WTC11 (cell line): ENCODE data around the gene SLITRK6. TPM values are rescaled to one million over a fixed set of nuclear protein-coding genes. Genes with fewer than 3 reads are reported as not detected.

Experiments used
- ATAC-seq: fragments of 200-7000 bp; cut with Tn5 transposase; 2 replicates; pipeline ENCODE4 v1.10.0; 2021; ENCODE audit warnings: mild to moderate bottlenecking, moderate library complexity
- CTCF ChIA-PET: fragments of 300-600 bp; sonication (Branson Sonifier 250); formaldehyde crosslinking; loops from one replicate; lab custom pipeline; 2021; ENCODE audit warnings: antibody characterized with exemption; lab: Charles Lee
- POLR2A ChIA-PET: fragments of 350-600 bp; sonication (Branson Sonifier 250); formaldehyde crosslinking; loops from one replicate; lab custom pipeline; 2021; ENCODE audit warnings: antibody characterized with exemption; lab: Charles Lee
- DNase-seq: peaks from one replicate; pipeline ENCODE4 v3.0.0; 2021; ENCODE audit warnings: low spot score
- H3K27ac Mint-ChIP-seq: 2 replicates; pipeline ENCODE4 v1.8.0; 2021; ENCODE audit warnings: mixed read lengths
- H3K27me3 Mint-ChIP-seq: 2 replicates; pipeline ENCODE4 v1.8.0; 2021; ENCODE audit warnings: low read depth, mild to moderate bottlenecking, moderate library complexity, mixed read lengths
- H3K36me3 Mint-ChIP-seq: 2 replicates; pipeline ENCODE4 v1.8.0; 2021; ENCODE audit warnings: mixed read lengths
- H3K4me1 Mint-ChIP-seq: 2 replicates; pipeline ENCODE4 v1.8.0; 2022; ENCODE audit warnings: mixed read lengths
- H3K4me3 Mint-ChIP-seq: 2 replicates; pipeline ENCODE4 v1.8.0; 2021; ENCODE audit warnings: mild to moderate bottlenecking, moderate library complexity, mixed read lengths
- H3K9me3 Mint-ChIP-seq: 2 replicates; pipeline ENCODE4 v1.8.0; 2021; ENCODE audit warnings: mixed read lengths
- CBFB ChIP-seq: sonication (generic); formaldehyde crosslinking; IDR thresholded peaks from 2 replicates; pipeline ENCODE4 v1.8.1; 2022; ENCODE audit warnings: mild to moderate bottlenecking, low read depth, missing genetic modification reagents
- GTF2I ChIP-seq: fragments of 250-450 bp; sonication (Bioruptor Pico); conservative IDR thresholded peaks from 2 replicates; pipeline ENCODE4 v1.4.0; 2021; ENCODE audit warnings: mild to moderate bottlenecking
- JUN ChIP-seq: sonication (generic); formaldehyde crosslinking; IDR thresholded peaks from 2 replicates; pipeline ENCODE4 v1.8.0; 2023; ENCODE audit warnings: mild to moderate bottlenecking, missing genetic modification reagents
- NFYB ChIP-seq: sonication (generic); formaldehyde crosslinking; conservative IDR thresholded peaks from 2 replicates; pipeline ENCODE4 v1.8.0; 2022; ENCODE audit warnings: low read depth, missing genetic modification reagents
- NR1H2 ChIP-seq: sonication (generic); formaldehyde crosslinking; IDR thresholded peaks from 2 replicates; pipeline ENCODE4 v1.9.0; 2021; ENCODE audit warnings: mild to moderate bottlenecking, moderate library complexity, missing genetic modification reagents
- NR3C1 ChIP-seq: sonication (generic); formaldehyde crosslinking; conservative IDR thresholded peaks from 2 replicates; pipeline ENCODE4 v1.8.1; 2023; ENCODE audit warnings: low read depth, mild to moderate bottlenecking, missing genetic modification reagents
- TEAD1 ChIP-seq: sonication (generic); formaldehyde crosslinking; IDR thresholded peaks from 2 replicates; pipeline ENCODE4 v1.8.0; 2022; ENCODE audit warnings: mild to moderate bottlenecking, missing genetic modification reagents
- ZBTB21 ChIP-seq: sonication (generic); formaldehyde crosslinking; IDR thresholded peaks from 2 replicates; pipeline ENCODE4 v1.8.1; 2023; ENCODE audit warnings: mild to moderate bottlenecking, missing genetic modification reagents, borderline replicate concordance
- ZNF219 ChIP-seq: sonication (generic); formaldehyde crosslinking; IDR thresholded peaks from 2 replicates; pipeline ENCODE4 v1.8.0; 2023; ENCODE audit warnings: missing genetic modification reagents, mild to moderate bottlenecking, borderline replicate concordance
- ZNF671 ChIP-seq: fragments of 250-450 bp; sonication (Bioruptor Pico); IDR thresholded peaks from 2 replicates; pipeline ENCODE4 v1.8.0; 2021; ENCODE audit warnings: mild to moderate bottlenecking
- total RNA-seq: library from RNA; stranded (reverse); gene quantifications from 3 replicates; pipeline ENCODE4 v1.2.3, GENCODE V29; 2021
- TF ChIP-seq, protein P1 (sequence below): fragments of 250-450 bp; sonication (Bioruptor Pico); IDR thresholded peaks from 2 replicates; pipeline ENCODE4 v1.8.0; 2021; ENCODE audit warnings: mild to moderate bottlenecking
- TF ChIP-seq, protein P2 (sequence below): sonication (generic); formaldehyde crosslinking; IDR thresholded peaks from 2 replicates; pipeline ENCODE4 v1.8.0; 2022; ENCODE audit warnings: mild to moderate bottlenecking, missing genetic modification reagents
- TF ChIP-seq, protein P3 (sequence below): sonication (generic); formaldehyde crosslinking; IDR thresholded peaks from 2 replicates; pipeline ENCODE4 v1.8.1; 2023; ENCODE audit warnings: mild to moderate bottlenecking, missing genetic modification reagents
- TF ChIP-seq, protein P4 (sequence below): sonication (generic); formaldehyde crosslinking; IDR thresholded peaks from 2 replicates; pipeline ENCODE4 v1.8.1; 2022; ENCODE audit warnings: low read depth, missing genetic modification reagents, borderline replicate concordance
- TF ChIP-seq, protein P5 (sequence below): sonication (generic); formaldehyde crosslinking; IDR thresholded peaks from 2 replicates; pipeline ENCODE4 v1.8.0; 2022; ENCODE audit warnings: missing genetic modification reagents
- TF ChIP-seq, protein P6 (sequence below): sonication (generic); formaldehyde crosslinking; IDR thresholded peaks from 2 replicates; pipeline ENCODE4 v1.8.0; 2022; ENCODE audit warnings: mild to moderate bottlenecking, missing genetic modification reagents

SLITRK6 gene
- total RNA-seq, 1 experiment from 2014 or later: 0.04 TPM

DNA sequence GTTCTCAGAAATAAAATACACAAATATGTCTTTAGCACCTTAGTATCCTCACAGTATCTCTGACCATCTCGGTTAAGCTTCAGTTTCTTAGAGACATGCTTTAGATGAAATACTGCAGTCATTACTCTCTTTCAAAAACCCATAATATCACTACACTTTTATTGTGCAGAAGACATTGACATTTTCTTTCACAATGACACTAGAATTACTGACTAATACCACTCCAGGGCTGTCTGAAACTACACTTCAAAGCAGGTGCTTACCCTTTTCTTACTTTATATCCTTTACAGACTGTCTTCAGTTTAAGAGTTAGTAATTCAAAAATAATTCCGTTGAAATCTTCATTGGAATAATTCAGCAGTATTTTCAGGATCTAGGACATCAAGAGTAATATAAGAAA lies 42.2 kb upstream of the SLITRK6 start:
- CTCF ChIA-PET: no interaction called here
- TF ChIP-seq CBFB (CRISPR knock-in tag): no peak
- no peak for TF ChIP-seq NR1H2 (CRISPR knock-in tag)
- TF ChIP-seq, protein P1, sequence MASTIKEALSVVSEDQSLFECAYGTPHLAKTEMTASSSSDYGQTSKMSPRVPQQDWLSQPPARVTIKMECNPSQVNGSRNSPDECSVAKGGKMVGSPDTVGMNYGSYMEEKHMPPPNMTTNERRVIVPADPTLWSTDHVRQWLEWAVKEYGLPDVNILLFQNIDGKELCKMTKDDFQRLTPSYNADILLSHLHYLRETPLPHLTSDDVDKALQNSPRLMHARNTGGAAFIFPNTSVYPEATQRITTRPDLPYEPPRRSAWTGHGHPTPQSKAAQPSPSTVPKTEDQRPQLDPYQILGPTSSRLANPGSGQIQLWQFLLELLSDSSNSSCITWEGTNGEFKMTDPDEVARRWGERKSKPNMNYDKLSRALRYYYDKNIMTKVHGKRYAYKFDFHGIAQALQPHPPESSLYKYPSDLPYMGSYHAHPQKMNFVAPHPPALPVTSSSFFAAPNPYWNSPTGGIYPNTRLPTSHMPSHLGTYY (CRISPR knock-in tag): no peak
- TF ChIP-seq, protein P2, sequence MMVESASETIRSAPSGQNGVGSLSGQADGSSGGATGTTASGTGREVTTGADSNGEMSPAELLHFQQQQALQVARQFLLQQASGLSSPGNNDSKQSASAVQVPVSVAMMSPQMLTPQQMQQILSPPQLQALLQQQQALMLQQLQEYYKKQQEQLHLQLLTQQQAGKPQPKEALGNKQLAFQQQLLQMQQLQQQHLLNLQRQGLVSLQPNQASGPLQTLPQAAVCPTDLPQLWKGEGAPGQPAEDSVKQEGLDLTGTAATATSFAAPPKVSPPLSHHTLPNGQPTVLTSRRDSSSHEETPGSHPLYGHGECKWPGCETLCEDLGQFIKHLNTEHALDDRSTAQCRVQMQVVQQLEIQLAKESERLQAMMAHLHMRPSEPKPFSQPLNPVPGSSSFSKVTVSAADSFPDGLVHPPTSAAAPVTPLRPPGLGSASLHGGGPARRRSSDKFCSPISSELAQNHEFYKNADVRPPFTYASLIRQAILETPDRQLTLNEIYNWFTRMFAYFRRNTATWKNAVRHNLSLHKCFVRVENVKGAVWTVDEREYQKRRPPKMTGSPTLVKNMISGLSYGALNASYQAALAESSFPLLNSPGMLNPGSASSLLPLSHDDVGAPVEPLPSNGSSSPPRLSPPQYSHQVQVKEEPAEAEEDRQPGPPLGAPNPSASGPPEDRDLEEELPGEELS (CRISPR knock-in tag): no peak
- TF ChIP-seq, protein P3, sequence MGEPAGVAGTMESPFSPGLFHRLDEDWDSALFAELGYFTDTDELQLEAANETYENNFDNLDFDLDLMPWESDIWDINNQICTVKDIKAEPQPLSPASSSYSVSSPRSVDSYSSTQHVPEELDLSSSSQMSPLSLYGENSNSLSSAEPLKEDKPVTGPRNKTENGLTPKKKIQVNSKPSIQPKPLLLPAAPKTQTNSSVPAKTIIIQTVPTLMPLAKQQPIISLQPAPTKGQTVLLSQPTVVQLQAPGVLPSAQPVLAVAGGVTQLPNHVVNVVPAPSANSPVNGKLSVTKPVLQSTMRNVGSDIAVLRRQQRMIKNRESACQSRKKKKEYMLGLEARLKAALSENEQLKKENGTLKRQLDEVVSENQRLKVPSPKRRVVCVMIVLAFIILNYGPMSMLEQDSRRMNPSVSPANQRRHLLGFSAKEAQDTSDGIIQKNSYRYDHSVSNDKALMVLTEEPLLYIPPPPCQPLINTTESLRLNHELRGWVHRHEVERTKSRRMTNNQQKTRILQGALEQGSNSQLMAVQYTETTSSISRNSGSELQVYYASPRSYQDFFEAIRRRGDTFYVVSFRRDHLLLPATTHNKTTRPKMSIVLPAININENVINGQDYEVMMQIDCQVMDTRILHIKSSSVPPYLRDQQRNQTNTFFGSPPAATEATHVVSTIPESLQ (CRISPR knock-in tag): no peak
- no peak for TF ChIP-seq ZBTB21 (CRISPR knock-in tag)
- TF ChIP-seq GTF2I: no peak
- TF ChIP-seq NFYB (CRISPR knock-in tag): no peak
- no peak for TF ChIP-seq NR3C1 (CRISPR knock-in tag)
- TF ChIP-seq, protein P4, sequence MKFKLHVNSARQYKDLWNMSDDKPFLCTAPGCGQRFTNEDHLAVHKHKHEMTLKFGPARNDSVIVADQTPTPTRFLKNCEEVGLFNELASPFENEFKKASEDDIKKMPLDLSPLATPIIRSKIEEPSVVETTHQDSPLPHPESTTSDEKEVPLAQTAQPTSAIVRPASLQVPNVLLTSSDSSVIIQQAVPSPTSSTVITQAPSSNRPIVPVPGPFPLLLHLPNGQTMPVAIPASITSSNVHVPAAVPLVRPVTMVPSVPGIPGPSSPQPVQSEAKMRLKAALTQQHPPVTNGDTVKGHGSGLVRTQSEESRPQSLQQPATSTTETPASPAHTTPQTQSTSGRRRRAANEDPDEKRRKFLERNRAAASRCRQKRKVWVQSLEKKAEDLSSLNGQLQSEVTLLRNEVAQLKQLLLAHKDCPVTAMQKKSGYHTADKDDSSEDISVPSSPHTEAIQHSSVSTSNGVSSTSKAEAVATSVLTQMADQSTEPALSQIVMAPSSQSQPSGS (CRISPR knock-in tag): no peak
- no peak for TF ChIP-seq TEAD1 (CRISPR knock-in tag)
- 0 out of 2 replicates have a peak, but pooled peaks cover 3% of the 10 kb centered on the region for H3K9me3 Mint-ChIP-seq
- H3K27me3 Mint-ChIP-seq: no peaks in the 10 kb centered on the region
- DNase-seq (no peak), ATAC-seq (no peak)
- H3K4me3 Mint-ChIP-seq: no peak overlapping the region
- H3K36me3 Mint-ChIP-seq: no peaks in the 10 kb centered on the region
- no peaks in the 10 kb centered on the region for H3K4me1 Mint-ChIP-seq
- no peak overlapping the region for H3K27ac Mint-ChIP-seq
- POLR2A ChIA-PET: no interaction called here

DNA sequence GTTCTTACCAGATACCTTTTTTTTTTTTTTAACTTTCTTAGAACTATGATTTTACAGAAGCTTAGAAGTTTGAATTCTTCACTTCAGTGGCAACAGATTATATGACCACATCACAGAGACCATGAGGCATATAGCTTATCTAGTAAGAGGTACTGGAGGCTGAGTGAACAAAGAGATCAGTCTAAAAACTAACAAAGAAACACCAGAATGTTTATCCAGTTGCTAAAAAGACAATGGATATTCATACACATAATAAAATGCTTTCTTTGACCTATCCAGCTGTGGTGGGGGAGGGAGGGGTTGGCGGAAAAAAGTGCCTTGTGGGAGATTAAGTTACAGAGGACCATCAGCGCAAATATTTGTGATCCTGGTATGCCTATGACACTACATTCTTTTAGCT lies 34.7 kb upstream of the SLITRK6 start:
- H3K27me3 Mint-ChIP-seq: no peaks in the 10 kb centered on the region
- TF ChIP-seq ZNF671 (CRISPR knock-in tag) (no peak), ZNF219 (CRISPR knock-in tag) (no peak), NR1H2 (CRISPR knock-in tag) (no peak), JUN (CRISPR knock-in tag) (no peak)
- TF ChIP-seq, protein P5, sequence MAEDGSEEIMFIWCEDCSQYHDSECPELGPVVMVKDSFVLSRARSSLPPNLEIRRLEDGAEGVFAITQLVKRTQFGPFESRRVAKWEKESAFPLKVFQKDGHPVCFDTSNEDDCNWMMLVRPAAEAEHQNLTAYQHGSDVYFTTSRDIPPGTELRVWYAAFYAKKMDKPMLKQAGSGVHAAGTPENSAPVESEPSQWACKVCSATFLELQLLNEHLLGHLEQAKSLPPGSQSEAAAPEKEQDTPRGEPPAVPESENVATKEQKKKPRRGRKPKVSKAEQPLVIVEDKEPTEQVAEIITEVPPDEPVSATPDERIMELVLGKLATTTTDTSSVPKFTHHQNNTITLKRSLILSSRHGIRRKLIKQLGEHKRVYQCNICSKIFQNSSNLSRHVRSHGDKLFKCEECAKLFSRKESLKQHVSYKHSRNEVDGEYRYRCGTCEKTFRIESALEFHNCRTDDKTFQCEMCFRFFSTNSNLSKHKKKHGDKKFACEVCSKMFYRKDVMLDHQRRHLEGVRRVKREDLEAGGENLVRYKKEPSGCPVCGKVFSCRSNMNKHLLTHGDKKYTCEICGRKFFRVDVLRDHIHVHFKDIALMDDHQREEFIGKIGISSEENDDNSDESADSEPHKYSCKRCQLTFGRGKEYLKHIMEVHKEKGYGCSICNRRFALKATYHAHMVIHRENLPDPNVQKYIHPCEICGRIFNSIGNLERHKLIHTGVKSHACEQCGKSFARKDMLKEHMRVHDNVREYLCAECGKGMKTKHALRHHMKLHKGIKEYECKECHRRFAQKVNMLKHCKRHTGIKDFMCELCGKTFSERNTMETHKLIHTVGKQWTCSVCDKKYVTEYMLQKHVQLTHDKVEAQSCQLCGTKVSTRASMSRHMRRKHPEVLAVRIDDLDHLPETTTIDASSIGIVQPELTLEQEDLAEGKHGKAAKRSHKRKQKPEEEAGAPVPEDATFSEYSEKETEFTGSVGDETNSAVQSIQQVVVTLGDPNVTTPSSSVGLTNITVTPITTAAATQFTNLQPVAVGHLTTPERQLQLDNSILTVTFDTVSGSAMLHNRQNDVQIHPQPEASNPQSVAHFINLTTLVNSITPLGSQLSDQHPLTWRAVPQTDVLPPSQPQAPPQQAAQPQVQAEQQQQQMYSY (CRISPR knock-in tag): no peak
- TF ChIP-seq, protein P6, sequence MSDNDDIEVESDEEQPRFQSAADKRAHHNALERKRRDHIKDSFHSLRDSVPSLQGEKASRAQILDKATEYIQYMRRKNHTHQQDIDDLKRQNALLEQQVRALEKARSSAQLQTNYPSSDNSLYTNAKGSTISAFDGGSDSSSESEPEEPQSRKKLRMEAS (CRISPR knock-in tag): no peak
- TF ChIP-seq, all 79 proteins: peak for 0
- ATAC-seq (no peak), DNase-seq (no peak)
- H3K27ac Mint-ChIP-seq: no peak overlapping the region
- H3K4me1 Mint-ChIP-seq: no peaks in the 10 kb centered on the region
- no peak overlapping the region for H3K4me3 Mint-ChIP-seq
- POLR2A ChIA-PET: no interaction called here
- no peaks in the 10 kb centered on the region for H3K9me3 Mint-ChIP-seq
- no peaks in the 10 kb centered on the region for H3K36me3 Mint-ChIP-seq
- CTCF ChIA-PET: no interaction called here
